DOHH2 (cell line): ENCODE measurements around the gene FRMPD4.

Experiments
- H3F3A ChIP-seq: fragments of 200-600 bp; sonication (generic), shearing (Covaris generic); 2 replicates; pipeline ENCODE4 v1.6.0; 2016; ENCODE audit warnings: antibody characterized with exemption, mild to moderate bottlenecking; ENCODE audit not compliant: control insufficient read depth, insufficient read depth
- H3K27ac ChIP-seq: fragments of 200-600 bp; sonication (generic); 2 replicates; pipeline ENCODE4 v1.5.1; 2014; ENCODE audit warnings: low read depth, mild to moderate bottlenecking, low read length, moderate library complexity
- H3K27me3 ChIP-seq: fragments of 200-600 bp; sonication (generic); 2 replicates; pipeline ENCODE4 v1.6.1; 2014; ENCODE audit warnings: mild to moderate bottlenecking, low read length, mixed read lengths; ENCODE audit not compliant: control insufficient read depth
- H3K36me3 ChIP-seq: fragments of 200-600 bp; sonication (generic); 2 replicates; pipeline ENCODE4 v1.6.1; 2014; ENCODE audit warnings: mild to moderate bottlenecking, low read length, moderate library complexity, mixed read lengths; ENCODE audit not compliant: control insufficient read depth
- H3K4me1 ChIP-seq: fragments of 200-600 bp; sonication (generic); 2 replicates; pipeline ENCODE4 v1.6.1; 2014; ENCODE audit warnings: mild to moderate bottlenecking, low read length, mixed read lengths; ENCODE audit not compliant: control insufficient read depth
- H3K4me2 ChIP-seq: fragments of 200-600 bp; sonication (generic); 2 replicates; pipeline ENCODE4 v1.6.0; 2014; ENCODE audit warnings: mild to moderate bottlenecking, low read length, moderate library complexity
- H3K4me3 ChIP-seq: fragments of 200-600 bp; sonication (generic); 2 replicates; pipeline ENCODE4 v1.5.1; 2014; ENCODE audit warnings: mild to moderate bottlenecking, low read length, mixed read lengths
- H3K79me2 ChIP-seq: fragments of 200-600 bp; sonication (generic); 2 replicates; pipeline ENCODE4 v1.6.1; 2014; ENCODE audit warnings: mild to moderate bottlenecking, low read length, mixed read lengths; ENCODE audit not compliant: control insufficient read depth
- H3K9me2 ChIP-seq: fragments of 200-600 bp; sonication (generic); replicated peaks from 2 replicates; pipeline ENCODE4 v1.6.1; 2014; ENCODE audit warnings: mild to moderate bottlenecking, low read length, mixed read lengths; ENCODE audit not compliant: control insufficient read depth
- H3K9me3 ChIP-seq: fragments of 200-600 bp; sonication (generic); 2 replicates; pipeline ENCODE4 v1.6.1; 2014; ENCODE audit warnings: antibody characterized with exemption, low read length, mixed read lengths; ENCODE audit not compliant: control insufficient read depth, insufficient read depth
- H4K20me1 ChIP-seq: fragments of 200-600 bp; sonication (generic); 2 replicates; pipeline ENCODE4 v1.6.0; 2014; ENCODE audit warnings: low read depth, mild to moderate bottlenecking, antibody characterized with exemption, low read length, moderate library complexity; ENCODE audit not compliant: control insufficient read depth, insufficient read depth
- EZH2phosphoT487 ChIP-seq: fragments of 200-600 bp; sonication (generic); IDR thresholded peaks from 2 replicates; pipeline ENCODE4 v1.6.1; 2017; ENCODE audit warnings: borderline replicate concordance, mild to moderate bottlenecking, antibody characterized with exemption, low read length, moderate library complexity, mixed read lengths
- TF ChIP-seq, protein P1 (sequence below): fragments of 200-600 bp; sonication (generic); IDR thresholded peaks from one replicate; pipeline ENCODE4 v1.5.1; 2014; ENCODE audit warnings: antibody characterized with exemption, mild to moderate bottlenecking, low read depth, low read length; ENCODE audit not compliant: poor library complexity, severe bottlenecking

Gene FRMPD4

DNA sequence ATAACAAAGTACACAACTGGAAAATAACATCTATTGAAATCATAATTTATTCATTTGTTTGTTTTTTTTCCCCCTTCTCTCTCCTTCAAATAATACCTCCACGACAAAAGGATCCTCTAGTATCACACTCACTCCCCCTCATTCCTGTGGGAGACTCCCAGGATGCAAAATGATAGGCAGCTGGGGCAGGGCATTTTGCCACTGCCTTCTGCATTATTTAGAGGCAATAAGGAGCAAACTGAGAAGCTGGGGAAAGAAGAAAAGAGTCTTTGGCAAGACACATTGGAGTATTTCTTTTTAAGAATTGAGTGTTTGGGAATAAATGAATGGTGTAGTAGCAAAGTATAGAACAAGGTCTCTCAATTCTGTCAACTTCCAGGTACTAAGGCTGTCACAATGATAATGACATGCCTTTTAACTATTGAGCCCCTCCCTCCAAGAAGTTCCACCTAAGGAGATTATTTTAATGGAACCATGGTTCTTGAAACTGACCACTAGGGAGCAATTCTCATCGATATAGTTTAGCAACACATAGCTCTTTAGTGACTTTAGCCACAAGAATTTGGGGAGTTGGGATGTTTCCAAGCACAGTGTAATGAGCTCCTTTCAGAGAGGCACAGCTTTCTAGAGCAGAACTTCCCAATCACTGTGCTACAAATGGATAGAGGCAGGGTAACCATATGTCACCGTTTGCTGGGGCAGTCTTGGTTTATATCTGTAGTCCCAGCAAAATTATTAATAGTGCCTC, 303.3 kb downstream of the FRMPD4 start:
- Histone ChIP-seq H3F3A (no peaks in the 10 kb centered on the region), H4K20me1 (no peaks in the 10 kb centered on the region), H3K4me2 (no peak overlapping the region), H3K4me3 (no peak overlapping the region), H3K4me1 (no peaks in the 10 kb centered on the region), H3K27me3 (no peaks in the 10 kb centered on the region), H3K9me2 (no peaks in the 10 kb centered on the region), H3K79me2 (no peaks in the 10 kb centered on the region), H3K9me3 (no peaks in the 10 kb centered on the region), H3K27ac (no peak overlapping the region), H3K36me3 (no peaks in the 10 kb centered on the region)
- TF ChIP-seq EZH2phosphoT487: no peak
- TF ChIP-seq, protein P1, sequence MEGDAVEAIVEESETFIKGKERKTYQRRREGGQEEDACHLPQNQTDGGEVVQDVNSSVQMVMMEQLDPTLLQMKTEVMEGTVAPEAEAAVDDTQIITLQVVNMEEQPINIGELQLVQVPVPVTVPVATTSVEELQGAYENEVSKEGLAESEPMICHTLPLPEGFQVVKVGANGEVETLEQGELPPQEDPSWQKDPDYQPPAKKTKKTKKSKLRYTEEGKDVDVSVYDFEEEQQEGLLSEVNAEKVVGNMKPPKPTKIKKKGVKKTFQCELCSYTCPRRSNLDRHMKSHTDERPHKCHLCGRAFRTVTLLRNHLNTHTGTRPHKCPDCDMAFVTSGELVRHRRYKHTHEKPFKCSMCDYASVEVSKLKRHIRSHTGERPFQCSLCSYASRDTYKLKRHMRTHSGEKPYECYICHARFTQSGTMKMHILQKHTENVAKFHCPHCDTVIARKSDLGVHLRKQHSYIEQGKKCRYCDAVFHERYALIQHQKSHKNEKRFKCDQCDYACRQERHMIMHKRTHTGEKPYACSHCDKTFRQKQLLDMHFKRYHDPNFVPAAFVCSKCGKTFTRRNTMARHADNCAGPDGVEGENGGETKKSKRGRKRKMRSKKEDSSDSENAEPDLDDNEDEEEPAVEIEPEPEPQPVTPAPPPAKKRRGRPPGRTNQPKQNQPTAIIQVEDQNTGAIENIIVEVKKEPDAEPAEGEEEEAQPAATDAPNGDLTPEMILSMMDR: no peak

DNA sequence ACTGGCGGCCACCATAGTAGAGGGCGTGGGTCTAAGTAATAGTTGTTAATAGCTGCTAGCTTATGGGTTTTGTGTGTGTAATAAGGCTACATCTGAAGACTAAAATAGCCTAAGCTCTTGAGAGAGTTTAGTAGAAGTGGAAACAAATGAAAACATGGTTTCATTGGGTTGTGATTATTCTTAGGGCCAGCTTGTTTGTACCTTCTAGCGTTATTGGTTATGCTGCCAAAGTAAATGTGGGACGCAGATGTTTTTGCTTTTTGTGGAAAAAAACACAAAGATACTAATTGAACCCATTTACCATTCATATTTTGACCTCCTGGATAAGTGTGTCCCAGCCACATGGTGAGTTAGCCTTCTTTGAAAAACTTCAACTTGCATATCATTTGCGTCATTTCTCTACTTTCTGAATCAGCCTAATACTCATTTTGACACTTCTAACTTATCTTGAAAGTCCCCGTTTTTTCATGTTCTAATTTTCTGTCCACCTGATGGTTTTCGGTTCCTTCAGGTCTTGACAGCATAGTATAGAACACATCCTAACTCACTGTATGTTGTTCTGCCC, 305.3 kb downstream of the FRMPD4 start:
- Histone ChIP-seq H3K4me3 (no peak overlapping the region), H3K4me1 (no peaks in the 10 kb centered on the region), H3K9me2 (no peaks in the 10 kb centered on the region), H3F3A (no peaks in the 10 kb centered on the region), H3K9me3 (no peaks in the 10 kb centered on the region), H3K79me2 (no peaks in the 10 kb centered on the region), H3K27me3 (no peaks in the 10 kb centered on the region; the same call in 1 of the 2 replicates), H4K20me1 (no peaks in the 10 kb centered on the region), H3K4me2 (no peak overlapping the region), H3K27ac (no peak overlapping the region), H3K36me3 (no peaks in the 10 kb centered on the region)
- no peak for TF ChIP-seq EZH2phosphoT487
- TF ChIP-seq, protein P1: no peak

DNA sequence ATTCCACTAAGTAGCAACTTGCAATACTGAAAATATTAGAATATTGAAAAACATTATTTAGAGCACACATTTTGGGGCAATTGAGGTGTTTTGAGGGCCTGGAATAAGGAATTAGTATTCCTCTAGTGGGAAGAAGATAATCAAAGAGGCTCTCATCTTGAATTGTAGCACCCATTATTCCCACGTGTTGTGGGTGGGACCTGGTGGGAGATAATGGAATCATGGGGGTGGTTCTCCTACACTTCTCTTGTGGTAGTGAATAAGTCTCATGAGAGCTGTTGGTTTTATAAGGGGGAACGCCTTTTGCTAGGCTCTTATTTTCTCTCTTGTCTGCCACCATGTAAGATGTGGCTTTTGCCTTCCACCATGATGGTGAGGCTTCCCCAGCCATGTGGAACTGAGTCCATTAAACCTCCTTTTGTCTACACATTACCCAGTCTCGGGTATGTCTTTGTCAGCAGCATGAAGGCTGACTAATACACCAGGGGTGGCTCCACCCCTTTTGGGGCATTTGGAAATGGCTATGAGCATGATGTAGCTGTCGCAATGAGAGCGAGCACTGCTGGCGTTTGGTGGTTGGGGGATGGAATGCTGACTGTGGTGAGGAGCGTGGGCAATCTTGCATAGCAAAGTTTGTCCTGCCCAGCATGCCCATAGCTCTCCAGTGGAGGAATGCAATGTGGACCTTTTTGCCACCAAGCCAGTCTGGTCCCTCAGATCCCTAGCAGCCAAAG, 308.2 kb downstream of the FRMPD4 start:
- no peaks in the 10 kb centered on the region for H3K79me2 ChIP-seq

More for the DNA sequence above, 308.2 kb downstream of the FRMPD4 start:
- H3K9me2 ChIP-seq: no peaks in the 10 kb centered on the region
- no peaks in the 10 kb centered on the region for H3K9me3 ChIP-seq
- no peaks in the 10 kb centered on the region for H3F3A ChIP-seq
- no peak for TF ChIP-seq EZH2phosphoT487
- TF ChIP-seq, protein P1: no peak
- no peak overlapping the region for H3K27ac ChIP-seq
- no peaks in the 10 kb centered on the region for H3K4me1 ChIP-seq
- no peaks in the 10 kb centered on the region for H3K36me3 ChIP-seq
- H3K4me3 ChIP-seq: no peak overlapping the region
- no peaks in the 10 kb centered on the region for H4K20me1 ChIP-seq
- no peaks in the 10 kb centered on the region; the same call in 1 of the 2 replicates for H3K27me3 ChIP-seq
- H3K4me2 ChIP-seq: no peak overlapping the region
